ENCODE data around the gene BABAM2. TPM values are rescaled to one million over a fixed set of nuclear protein-coding genes. Genes with fewer than 3 reads are reported as not detected.

Gene BABAM2
- total RNA-seq, 1 donor from 2014 or later, result 41.0 TPM

DNA sequence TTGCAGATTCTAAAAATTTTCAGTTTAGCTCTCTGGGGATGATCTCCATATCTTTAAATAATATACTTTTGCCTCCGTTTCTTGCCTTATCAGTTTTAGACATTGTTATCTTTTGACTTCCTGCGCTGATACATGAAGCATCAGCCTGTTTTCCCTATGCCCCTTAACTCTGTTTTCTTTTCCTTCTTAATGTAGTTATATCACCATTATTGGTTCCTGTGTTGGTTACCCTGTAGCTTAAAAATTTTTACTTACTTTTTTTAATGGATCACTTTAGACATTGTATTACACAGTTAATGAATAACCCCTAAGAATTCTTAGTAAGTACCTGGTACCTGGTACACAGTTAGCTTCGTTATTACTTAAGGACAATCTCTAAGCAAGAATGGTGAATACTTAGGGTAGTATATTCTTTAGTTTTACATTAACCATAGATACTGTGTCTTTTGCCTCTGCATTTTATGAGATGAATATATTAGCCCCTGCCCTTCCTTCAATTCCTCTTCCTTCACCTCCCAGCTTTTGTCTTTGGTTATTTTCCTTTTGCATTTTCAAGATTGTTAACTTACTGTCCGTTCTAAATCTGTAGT, 40.9 kb downstream of the BABAM2 start:
- DNase-seq (ENCODE audit: extremely low spot score in 2 of 2), result no peak
- Histone ChIP-seq H3K9me3 (no peaks in the 10 kb centered on the region), H3K27ac (no peak overlapping the region), H3K36me3 (no peaks in the 10 kb centered on the region), H3K4me1 (no peaks in the 10 kb centered on the region), H3K27me3 (no peaks in the 10 kb centered on the region), H3K4me3 (no peak overlapping the region)
- intact Hi-C loops (cut with DNase I), result no loop called here
- no peak for TF ChIP-seq POLR2A (IDR thresholded peaks at IDR 0.05)

DNA sequence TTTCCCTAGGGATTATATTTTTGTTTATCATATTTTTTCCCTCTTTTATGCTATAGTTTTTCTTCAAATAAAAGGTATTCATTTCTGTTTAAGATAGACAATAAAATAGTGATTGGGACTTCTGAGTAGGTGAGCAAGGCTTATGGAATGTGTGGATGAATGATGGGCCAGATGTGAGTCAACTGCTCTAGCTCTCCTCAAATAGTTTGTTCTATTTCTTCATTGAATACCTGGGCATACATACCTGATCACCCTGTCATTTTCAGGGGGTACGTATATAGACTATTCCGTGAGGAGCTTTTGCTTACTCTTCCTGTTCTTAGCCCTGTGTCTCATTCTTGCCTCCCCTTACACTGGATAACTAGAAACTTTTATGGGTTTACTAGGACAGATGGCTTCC, 41.9 kb downstream of the BABAM2 start:
- DNase-seq (ENCODE audit: extremely low spot score in 2 of 2), result no peak
- Histone ChIP-seq H3K4me3 (no peak overlapping the region), H3K9me3 (no peaks in the 10 kb centered on the region), H3K27me3 (no peaks in the 10 kb centered on the region), H3K4me1 (no peaks in the 10 kb centered on the region), H3K36me3 (no peaks in the 10 kb centered on the region), H3K27ac (no peak overlapping the region)
- intact Hi-C loops (cut with DNase I), result no loop called here
- TF ChIP-seq POLR2AphosphoS5 (IDR thresholded peaks at IDR 0.05; ENCODE audit: insufficient read depth in 1 of 2, low read depth in 1 of 2) (no peak), CTCF (IDR thresholded peaks at IDR 0.05) (no peak), POLR2A (IDR thresholded peaks at IDR 0.05) (no peak)

DNA sequence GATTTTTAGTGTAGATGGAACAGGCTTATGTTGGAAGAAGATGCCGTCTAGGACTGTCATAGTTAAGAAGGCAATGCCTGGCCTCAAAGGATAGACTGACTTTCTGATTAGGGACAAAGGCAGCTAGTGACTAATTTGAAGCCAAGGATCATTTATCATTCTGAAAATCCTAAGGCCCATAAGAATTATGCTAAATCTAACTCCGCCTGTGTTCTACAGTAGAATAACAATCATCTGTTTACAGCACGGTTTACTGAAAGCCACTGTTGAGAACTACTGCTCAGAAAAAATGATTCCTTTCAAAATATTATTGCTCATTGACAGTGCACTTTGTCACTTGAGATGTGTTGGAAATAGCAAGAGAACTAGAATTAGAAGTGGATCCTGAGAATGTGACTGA, 44.5 kb downstream of the BABAM2 start:
- no peak for DNase-seq (ENCODE audit: extremely low spot score in 2 of 2)
- no peaks in the 10 kb centered on the region for H3K9me3 ChIP-seq
- TF ChIP-seq CTCF (IDR thresholded peaks at IDR 0.05) (no peak), POLR2A (IDR thresholded peaks at IDR 0.05) (no peak), POLR2AphosphoS5 (IDR thresholded peaks at IDR 0.05; ENCODE audit: insufficient read depth in 1 of 2, low read depth in 1 of 2) (no peak)
- H3K4me3 ChIP-seq, result no peak overlapping the region
- no peak overlapping the region for H3K27ac ChIP-seq
- intact Hi-C loops (cut with DNase I), result no loop called here
- no peaks in the 10 kb centered on the region for H3K4me1 ChIP-seq
- H3K36me3 ChIP-seq, result no peaks in the 10 kb centered on the region
- H3K27me3 ChIP-seq, result no peaks in the 10 kb centered on the region

- Histone ChIP-seq H3K27ac (no peak overlapping the region), H3K4me3 (no peak overlapping the region), H3K27me3 (no peaks in the 10 kb centered on the region), H3K36me3 (no peaks in the 10 kb centered on the region), H3K9me3 (no peaks in the 10 kb centered on the region), H3K4me1 (no peaks in the 10 kb centered on the region)
- TF ChIP-seq POLR2AphosphoS5 (IDR thresholded peaks at IDR 0.05; ENCODE audit: insufficient read depth in 1 of 2, low read depth in 1 of 2) (peak in 1 of 2 donors; percentile 13), CTCF (IDR thresholded peaks at IDR 0.05) (no peak)
- intact Hi-C loops (cut with DNase I), result no loop called here
- DNase-seq (ENCODE audit: extremely low spot score in 2 of 2), result no peak
Observed at GRCh38 chr2:27940090-27940671, 49.7 kb downstream of the BABAM2 start.

DNA sequence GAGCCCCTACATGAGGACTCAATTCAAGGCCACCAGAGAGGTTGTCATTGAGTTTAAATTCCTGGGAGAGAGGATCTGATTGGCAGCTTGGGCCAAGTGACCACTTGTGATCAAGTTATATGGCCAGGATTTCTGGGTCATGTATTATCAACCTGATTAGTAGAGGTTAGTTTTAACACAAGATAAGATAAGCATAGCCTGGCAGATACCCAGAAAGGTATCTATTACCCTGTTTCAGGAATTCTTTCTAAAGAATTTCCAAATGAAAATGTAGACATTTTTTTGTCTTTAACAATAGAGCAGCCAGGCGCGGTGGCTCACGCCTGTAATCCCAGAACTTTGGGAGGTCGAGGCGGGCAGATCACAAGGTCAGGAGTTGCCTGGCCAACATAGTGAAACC, 50.5 kb downstream of the BABAM2 start:
- no peak overlapping the region for H3K4me3 ChIP-seq
- H3K9me3 ChIP-seq, result no peaks in the 10 kb centered on the region
- no peaks in the 10 kb centered on the region for H3K27me3 ChIP-seq
- no peak for DNase-seq (ENCODE audit: extremely low spot score in 2 of 2)
- intact Hi-C loops (cut with DNase I), result no loop called here
- no peaks in the 10 kb centered on the region for H3K4me1 ChIP-seq
- no peak overlapping the region for H3K27ac ChIP-seq
- TF ChIP-seq CTCF (IDR thresholded peaks at IDR 0.05) (no peak), POLR2AphosphoS5 (IDR thresholded peaks at IDR 0.05; ENCODE audit: insufficient read depth in 1 of 2, low read depth in 1 of 2) (no peak), POLR2A (IDR thresholded peaks at IDR 0.05) (no peak)
- no peaks in the 10 kb centered on the region for H3K36me3 ChIP-seq

Measured in vagina (tissue), 2 donors.